Lower leg skin (tissue), 4 donors: Measurements from ENCODE around the gene ZNF74. TPM values are rescaled to one million over a fixed set of nuclear protein-coding genes. Genes with fewer than 3 reads are reported as not detected.

Experiments
- DNase-seq, 2 donors: peaks; one replicate each; pipeline ENCODE4 v3.0.0-alpha.2; 2019; ENCODE audit warnings: low spot score in 2 of 2
- H3K4me3 ChIP-seq: fragments of 200-600 bp; sonication (generic); 2 replicates; pipeline ENCODE4 v1.5.1; 2017; ENCODE audit warnings: mild to moderate bottlenecking, low read depth; ENCODE audit not compliant: poor library complexity, severe bottlenecking
- CTCF ChIP-seq, 3 donors: fragments of 450-650 bp; IDR thresholded peaks; one replicate each; pipeline ENCODE4 v1.5.1; 2016; ENCODE audit warnings: antibody characterized with exemption in 3 of 3, mild to moderate bottlenecking in 3 of 3, moderate library complexity in 2 of 3
- POLR2A ChIP-seq, 2 donors: fragments of 450-650 bp; IDR thresholded peaks; one replicate each; pipeline ENCODE4 v1.6.1; 2016 to 2017; ENCODE audit warnings: antibody characterized with exemption in 2 of 2, mild to moderate bottlenecking in 1 of 2, moderate library complexity in 1 of 2
- WGBS, 2 donors: methylation state at CpG; one replicate each; pipeline ENCODE4 v1.1.5; 2018; 5-methylcytosine and 5-hydroxymethylcytosine counted together
- intact Hi-C: fragments of 100-400 bp; cut with DNase I; formaldehyde crosslinking; loops from one replicate; pipeline ENCODE4 v1.15.0; 2023; ENCODE audit warnings: low total_unique reads
- total RNA-seq, 4 donors: library from RNA; depleted of rRNA; stranded (reverse); fragments of >200 nt; gene quantifications; one replicate each; pipeline ENCODE4 v1.1.0, GENCODE V29; 2016

Gene ZNF74
- total RNA-seq, 4 donors from 2014 or later: 11.3 to 13.2 (median 11.5) TPM

- peak in 1 of 2 donors; percentile 86 for DNase-seq
- WGBS, 2 donors: 42 to 69% methylated on average over 31 of the region's 37 CpGs
- no peak for TF ChIP-seq POLR2A (IDR thresholded peaks at IDR 0.05)
- no peak for TF ChIP-seq CTCF (IDR thresholded peaks at IDR 0.05)
- intact Hi-C loops: no loop called here
- H3K4me3 ChIP-seq: no peak overlapping the region
Observed at GRCh38 chr22:20430101-20430719, 36.3 kb downstream of the ZNF74 start.

- TF ChIP-seq POLR2A (IDR thresholded peaks at IDR 0.05) (no peak), CTCF (IDR thresholded peaks at IDR 0.05) (no peak)
- no peak overlapping the region for H3K4me3 ChIP-seq
- intact Hi-C loops: no loop called here
- DNase-seq: peak in 1 of 2 donors; percentile 87
- 31 to 36% methylated on average over 32 to 51 of the region's 94 CpGs for WGBS, 2 donors
Observed at GRCh38 chr22:20430720-20431510, 37.0 kb downstream of the ZNF74 start.

- no peak overlapping the region for H3K4me3 ChIP-seq
- intact Hi-C loops: no loop called here
- DNase-seq: peak in 1 of 2 donors; percentile 84
- 60% methylated on average over 15 to 34 of the region's 50 CpGs for WGBS, 2 donors
- TF ChIP-seq CTCF (IDR thresholded peaks at IDR 0.05) (no peak), POLR2A (IDR thresholded peaks at IDR 0.05) (no peak)
Observed at GRCh38 chr22:20431511-20432192, 37.7 kb downstream of the ZNF74 start.

- intact Hi-C loops: no loop called here
- peak in 1 of 2 donors; percentile 82 for DNase-seq
- 58 to 87% methylated on average over 3 of the region's 3 CpGs for WGBS, 2 donors
- no peak overlapping the region for H3K4me3 ChIP-seq
- no peak for TF ChIP-seq CTCF (IDR thresholded peaks at IDR 0.05)
- TF ChIP-seq POLR2A (IDR thresholded peaks at IDR 0.05): no peak
Observed at GRCh38 chr22:20432244-20432686, 38.3 kb downstream of the ZNF74 start.

GRCh38 chr22:20433191-20433590 is 39.2 kb downstream of the ZNF74 start:
- intact Hi-C loops: no loop called here
- WGBS, 2 donors: 89 to 93% methylated on average over 11 of the region's 11 CpGs
- no peak for TF ChIP-seq POLR2A (IDR thresholded peaks at IDR 0.05)
- TF ChIP-seq CTCF (IDR thresholded peaks at IDR 0.05): no peak
- peak in 1 of 2 donors; percentile 70 for DNase-seq
- no peak overlapping the region for H3K4me3 ChIP-seq
